Activated CD4-positive, alpha-beta T cell treated with anti-CD3 and anti-CD28 coated beads for 36 hours (primary cell): ENCODE measurements around the gene VAPB. TPM values are rescaled to one million over a fixed set of nuclear protein-coding genes. Genes with fewer than 3 reads are reported as not detected.

Experiments used
- ATAC-seq: fragments of 200-7000 bp; cut with Tn5 transposase; one replicate; pipeline ENCODE4 v1.10.0; 2021; ENCODE audit warnings: mild to moderate bottlenecking, moderate library complexity
- CTCF ChIA-PET: fragments of 350-600 bp; sonication (Branson Sonifier 250); formaldehyde crosslinking; loops from one replicate; lab custom pipeline; 2021; ENCODE audit warnings: antibody characterized with exemption; lab: Charles Lee
- POLR2A ChIA-PET: fragments of 350-600 bp; sonication (Branson Sonifier 250); formaldehyde crosslinking; loops from one replicate; lab custom pipeline; 2021; ENCODE audit warnings: antibody characterized with exemption, inconsistent platforms; lab: Charles Lee
- DNase-seq: peaks from one replicate; pipeline ENCODE4 v3.0.0-alpha.2; 2020
- H3K27ac Mint-ChIP-seq: one replicate; pipeline ENCODE4 v1.8.0; 2021; ENCODE audit warnings: mixed read lengths
- H3K27me3 Mint-ChIP-seq: one replicate; pipeline ENCODE4 v1.8.0; 2021; ENCODE audit warnings: mixed read lengths
- H3K36me3 Mint-ChIP-seq: one replicate; pipeline ENCODE4 v1.8.0; 2021; ENCODE audit warnings: low read depth, mixed read lengths
- H3K4me1 Mint-ChIP-seq: one replicate; pipeline ENCODE4 v1.8.0; 2021; ENCODE audit warnings: mixed read lengths
- H3K4me3 Mint-ChIP-seq: one replicate; pipeline ENCODE4 v1.8.0; 2021; ENCODE audit warnings: mild to moderate bottlenecking, moderate library complexity, mixed read lengths
- H3K9me3 Mint-ChIP-seq: one replicate; pipeline ENCODE4 v1.8.0; 2021; ENCODE audit warnings: low read depth, mixed read lengths
- intact Hi-C, 2 experiments: fragments of 100-400 bp; cut with DNase I in 1 of 2; cut with micrococcal nuclease in 1 of 2; formaldehyde crosslinking; loops; one replicate each; pipeline versions ENCODE4 v1.14.2 to v1.15.1; 2022 to 2024; cut with DNase I, micrococcal nuclease
- total RNA-seq, 2 experiments: library from RNA; stranded (reverse); gene quantifications; one replicate each; pipeline ENCODE4 v1.2.3, GENCODE V29; 2021

Gene VAPB
- total RNA-seq, 2 experiments from 2014 or later: 43.9 to 54.5 TPM

DNA sequence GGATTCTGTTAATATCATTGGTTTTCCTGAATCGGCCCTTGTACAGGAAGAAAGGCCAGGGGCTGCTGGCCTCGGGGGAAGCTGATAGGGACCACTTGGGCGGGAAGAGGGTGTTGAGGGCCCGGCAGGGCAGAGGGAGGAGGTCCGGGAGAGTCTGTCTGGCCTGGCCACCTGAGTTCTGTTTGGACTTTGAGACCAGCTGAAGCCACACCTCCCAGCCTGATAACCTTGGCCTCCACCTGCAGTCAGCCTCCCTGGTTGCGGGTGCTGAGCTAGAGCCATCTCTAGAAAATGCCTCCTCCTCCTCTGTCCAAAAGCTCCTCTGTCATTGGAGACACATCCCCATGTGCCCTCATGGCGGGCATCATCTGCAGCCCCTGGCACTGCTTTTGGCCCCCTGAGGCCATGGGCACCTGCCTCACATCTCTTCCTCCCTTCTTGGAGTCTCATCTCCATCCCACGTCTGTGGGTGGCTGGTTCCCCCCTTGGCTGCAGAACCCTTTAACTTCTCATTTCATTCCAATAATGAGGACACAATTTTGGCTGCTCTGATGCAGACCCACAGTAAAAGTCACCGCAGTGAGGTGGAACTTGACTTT is 109.5 kb downstream of the VAPB start:
- Mint-ChIP-seq H3K9me3 (peaks cover 6% of the 10 kb centered on the region), H3K27me3 (no peaks in the 10 kb centered on the region), H3K4me1 (no peaks in the 10 kb centered on the region), H3K27ac (no peak overlapping the region), H3K4me3 (no peak overlapping the region), H3K36me3 (no peaks in the 10 kb centered on the region)
- ATAC-seq (no peak), DNase-seq (no peak)
- intact Hi-C loops: no loop called here
- ChIA-PET CTCF (interaction anchor here (0.6 to 1.4 kb wide), 2 partner anchors 17 to 836 kb away, joined by 3 read pairs; no protein-coding TSS in a partner anchor), POLR2A (interaction anchor here (0.6 kb wide), 1 partner anchor 318 kb away, joined by 3 read pairs; no protein-coding TSS in a partner anchor)

DNA sequence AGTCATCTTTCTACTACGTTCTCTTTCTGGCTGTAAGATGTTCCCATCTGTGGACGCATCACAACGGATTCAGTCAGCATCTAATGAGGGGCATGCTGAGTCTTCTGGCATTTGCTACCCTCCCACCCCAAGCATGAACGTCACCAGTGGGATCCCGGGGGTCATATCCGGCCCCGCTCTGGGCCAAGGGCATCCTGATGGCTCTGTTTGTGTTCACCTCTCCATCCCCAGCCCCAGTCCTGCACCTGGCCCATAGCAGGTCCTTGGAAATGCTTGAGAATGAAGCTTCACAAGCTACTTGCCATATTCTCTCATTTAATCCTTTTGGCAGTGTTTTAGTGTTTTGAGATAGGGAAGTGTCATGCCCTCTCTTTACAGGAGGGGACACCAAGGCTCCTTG is 111.2 kb downstream of the VAPB start:
- CTCF ChIA-PET: interaction anchor here (0.5 to 0.6 kb wide), 2 partner anchors 348 to 906 kb away, joined by 3 read pairs; no protein-coding TSS in a partner anchor
- H3K4me1 Mint-ChIP-seq: no peaks in the 10 kb centered on the region
- ATAC-seq: no peak
- no peaks in the 10 kb centered on the region for H3K36me3 Mint-ChIP-seq
- no peak overlapping the region for H3K27ac Mint-ChIP-seq
- no peak overlapping the region for H3K4me3 Mint-ChIP-seq
- POLR2A ChIA-PET: no interaction called here
- no peaks in the 10 kb centered on the region for H3K27me3 Mint-ChIP-seq
- peaks cover 9% of the 10 kb centered on the region for H3K9me3 Mint-ChIP-seq
- intact Hi-C loops: no loop called here
- no peak for DNase-seq

Other genes starting within 250 kb of the VAPB start
- not detected for gene ANKRD60, start 160.6 kb upstream of the VAPB start, total RNA-seq
- 1 to 10 TPM; 9.3 TPM for gene RAB22A, start 79.5 kb upstream of the VAPB start, total RNA-seq
- not detected for gene APCDD1L, start 126.2 kb downstream of the VAPB start, total RNA-seq